CD4-positive, alpha-beta T cell treated with Interleukin-4 for 1 hour (primary cell): ENCODE measurements around the gene TGFB2.
A peak's percentile ranks its signal among the peaks of the same experiment; 100 is the strongest.

Experiments
- DNase-seq, 2 donors: peaks; one replicate each; pipeline ENCODE4 v3.0.0-alpha.2; 2020 to 2022

Gene TGFB2

DNA sequence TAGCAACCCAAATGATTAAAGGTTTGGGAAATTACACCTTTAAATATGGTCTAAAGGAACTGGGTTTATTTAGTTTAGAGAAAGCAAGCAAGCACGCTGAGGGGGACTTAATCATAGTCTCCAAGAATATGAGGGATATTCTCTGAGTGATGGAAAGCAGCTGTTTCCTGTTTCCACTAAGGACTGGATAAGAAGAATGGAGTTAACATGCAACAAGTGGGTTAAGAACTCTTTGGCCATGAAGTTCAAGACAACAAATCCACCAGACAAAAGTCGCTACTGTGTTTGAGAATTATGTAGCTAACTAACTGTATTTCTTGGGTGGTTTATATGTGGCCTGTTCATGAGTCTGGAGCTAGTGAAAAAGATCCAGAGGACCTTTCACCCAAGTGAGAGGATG, 85.7 kb downstream of the TGFB2 start:
- no peak for DNase-seq

GRCh38 chr1:218431476-218431875, 86.3 kb downstream of the TGFB2 start:
- no peak for DNase-seq

GRCh38 chr1:218433744-218434143, 88.6 kb downstream of the TGFB2 start:
- DNase-seq: no peak

DNA sequence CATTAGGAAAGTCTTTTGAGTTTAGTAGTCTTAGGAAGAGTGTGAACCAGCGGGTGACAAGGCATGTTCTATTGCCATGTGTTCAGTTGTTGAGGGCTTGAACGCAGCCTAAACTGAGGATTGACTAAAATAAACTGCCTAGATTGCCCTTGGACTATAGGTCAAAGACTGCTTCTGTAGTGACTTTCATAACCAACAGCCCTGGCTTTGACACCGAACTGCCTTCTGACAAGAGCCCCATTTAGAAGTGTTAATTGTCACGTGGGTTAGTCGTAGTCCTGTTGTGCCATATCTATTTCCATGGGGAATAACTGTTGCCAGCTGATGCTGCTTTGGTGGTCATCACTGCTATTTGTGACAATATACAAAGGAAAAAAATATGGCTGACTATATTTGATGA, 90.4 kb downstream of the TGFB2 start:
- DNase-seq: no peak

DNA sequence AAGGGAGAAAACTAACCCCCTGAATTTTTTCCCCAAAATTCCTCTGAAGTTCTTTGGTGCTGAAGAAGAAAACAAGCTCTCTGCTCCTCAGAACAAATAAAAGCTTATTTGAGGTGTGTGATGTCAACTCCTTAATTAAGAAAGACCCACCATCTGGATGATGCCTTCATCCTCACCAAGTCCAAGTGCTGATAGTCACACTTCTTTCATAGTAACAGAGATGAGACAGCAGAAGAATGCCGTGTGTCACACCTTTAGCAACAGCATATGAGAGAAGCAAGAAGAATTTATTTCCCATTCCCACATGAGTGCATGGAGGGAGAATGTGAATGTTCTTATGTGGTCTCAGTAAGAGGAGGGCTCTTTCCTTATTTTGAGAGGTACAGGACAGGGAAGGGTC, 91.2 kb downstream of the TGFB2 start:
- no peak for DNase-seq

DNA sequence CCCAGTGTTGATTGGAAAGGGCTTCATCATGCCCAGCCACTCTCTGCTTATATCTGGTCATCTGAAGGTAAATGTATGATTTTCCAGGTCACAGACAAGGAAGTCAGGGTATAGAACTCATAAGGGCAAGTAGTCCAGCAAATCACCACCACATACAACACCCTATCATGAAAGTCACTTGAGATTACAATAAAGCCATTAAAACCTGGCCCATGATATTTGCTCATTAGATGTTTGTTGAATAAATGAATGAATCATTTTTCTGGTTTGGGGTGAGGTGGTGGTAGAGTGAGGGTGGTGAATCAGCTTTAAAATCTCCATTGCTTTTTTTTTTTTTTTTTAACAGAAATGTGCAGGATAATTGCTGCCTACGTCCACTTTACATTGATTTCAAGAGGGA, 91.9 kb downstream of the TGFB2 start:
- DNase-seq: no peak

GRCh38 chr1:218439541-218440295, 94.6 kb downstream of the TGFB2 start:
- DNase-seq: no peak

- no peak for DNase-seq
Observed at GRCh38 chr1:218443255-218443654, 98.1 kb downstream of the TGFB2 start.

DNA sequence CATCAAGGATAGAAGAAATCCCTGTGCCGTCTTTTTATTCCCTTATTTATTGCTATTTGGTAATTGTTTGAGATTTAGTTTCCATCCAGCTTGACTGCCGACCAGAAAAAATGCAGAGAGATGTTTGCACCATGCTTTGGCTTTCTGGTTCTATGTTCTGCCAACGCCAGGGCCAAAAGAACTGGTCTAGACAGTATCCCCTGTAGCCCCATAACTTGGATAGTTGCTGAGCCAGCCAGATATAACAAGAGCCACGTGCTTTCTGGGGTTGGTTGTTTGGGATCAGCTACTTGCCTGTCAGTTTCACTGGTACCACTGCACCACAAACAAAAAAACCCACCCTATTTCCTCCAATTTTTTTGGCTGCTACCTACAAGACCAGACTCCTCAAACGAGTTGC, 99.0 kb downstream of the TGFB2 start:
- no peak for DNase-seq

DNA sequence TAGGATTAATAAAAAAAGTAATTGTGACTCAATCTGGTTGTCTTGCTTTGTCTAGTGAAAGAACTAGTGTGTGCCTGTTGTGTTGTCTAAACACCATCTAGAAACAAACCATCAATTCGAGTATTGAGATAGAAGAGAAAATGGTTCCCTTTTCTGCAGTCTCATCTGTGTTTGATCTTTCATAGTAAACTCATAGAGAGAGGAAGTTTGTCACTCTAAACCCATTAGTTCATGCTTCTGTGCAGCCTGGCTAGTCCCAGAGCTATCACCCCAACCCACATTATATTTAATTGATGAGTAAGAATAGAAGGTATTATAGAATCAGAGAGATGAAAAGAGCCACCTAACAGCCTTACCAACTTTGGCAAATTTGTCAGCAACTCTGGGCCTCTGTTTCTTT, 99.5 kb downstream of the TGFB2 start:
- no peak for DNase-seq

DNA sequence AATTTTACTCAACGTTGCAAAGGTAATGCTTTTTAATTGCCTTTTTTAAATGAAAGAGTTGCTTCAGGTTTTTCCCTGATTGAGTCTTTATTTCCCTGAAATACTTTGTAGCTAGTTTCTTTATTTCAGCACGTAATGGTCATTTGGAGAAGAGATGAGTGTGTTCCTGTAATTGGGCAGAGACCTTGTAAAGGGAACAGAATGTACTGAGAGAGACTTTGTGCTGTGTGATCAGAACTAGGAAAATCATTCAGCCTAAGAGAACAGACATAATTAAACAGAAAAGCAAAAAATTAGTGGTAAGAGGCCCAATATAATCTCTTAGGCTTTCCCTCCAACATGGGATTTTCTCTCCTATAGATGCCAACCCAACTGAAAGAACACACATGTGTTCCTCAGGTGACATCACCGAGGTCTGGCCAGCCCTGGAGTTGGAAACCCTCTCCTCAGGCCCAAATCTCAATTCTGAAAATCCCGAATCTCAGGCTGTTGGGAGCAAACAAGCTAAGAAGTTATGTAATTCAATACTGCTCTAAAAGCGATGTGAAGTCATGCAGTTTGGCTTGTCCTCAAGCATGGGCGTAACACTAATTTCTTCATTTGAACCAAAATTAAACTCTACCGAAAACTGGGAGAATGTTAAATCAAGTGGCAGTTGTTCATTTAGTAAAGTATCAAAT, 102.0 kb downstream of the TGFB2 start:
- no peak for DNase-seq

DNA sequence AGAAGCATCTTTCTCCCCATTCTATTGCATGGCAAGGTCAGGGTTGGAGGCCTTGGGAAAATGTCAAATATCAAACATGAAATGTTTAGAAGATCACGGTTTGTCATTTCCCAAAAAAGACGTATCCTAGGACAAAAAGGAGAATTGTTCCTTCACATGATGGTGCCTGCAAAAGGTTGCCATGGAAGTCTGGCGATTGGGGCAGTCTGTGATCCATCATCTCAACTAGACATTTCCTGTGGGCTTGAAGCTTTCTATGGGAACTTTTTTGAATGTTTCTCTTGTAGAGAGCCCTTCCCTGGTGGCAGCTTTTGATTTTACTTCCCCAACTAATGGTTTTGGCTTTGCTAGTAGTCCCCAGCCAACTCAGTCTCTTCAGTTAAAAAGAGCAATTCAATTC, 106.3 kb downstream of the TGFB2 start:
- DNase-seq: no peak

- no peak for DNase-seq
Observed at GRCh38 chr1:218454700-218455282, 109.7 kb downstream of the TGFB2 start.

GRCh38 chr1:218456444-218456843, 111.3 kb downstream of the TGFB2 start:
- no peak for DNase-seq

- no peak for DNase-seq
Observed at GRCh38 chr1:218459450-218459849, 114.3 kb downstream of the TGFB2 start.

- DNase-seq: no peak
Observed at GRCh38 chr1:218459878-218460711, 115.0 kb downstream of the TGFB2 start.

DNA sequence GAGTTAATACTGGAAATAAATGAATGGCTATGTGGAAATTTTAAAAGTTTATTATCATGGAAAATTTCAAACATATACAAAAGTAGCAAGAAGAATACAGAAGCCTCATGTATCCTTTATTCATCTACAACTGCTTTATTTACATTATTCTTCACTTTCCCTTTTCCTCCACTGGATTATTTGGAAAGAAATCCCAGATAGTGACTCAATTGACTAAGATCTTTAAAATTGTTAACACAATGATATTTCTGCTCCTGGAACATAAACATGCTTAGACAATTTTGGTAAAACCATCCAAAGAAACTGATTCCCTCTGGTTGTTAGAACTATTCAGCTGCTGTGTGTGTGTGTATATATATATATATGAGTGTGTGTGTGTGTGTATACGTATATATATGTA, 116.2 kb downstream of the TGFB2 start:
- no peak for DNase-seq

DNA sequence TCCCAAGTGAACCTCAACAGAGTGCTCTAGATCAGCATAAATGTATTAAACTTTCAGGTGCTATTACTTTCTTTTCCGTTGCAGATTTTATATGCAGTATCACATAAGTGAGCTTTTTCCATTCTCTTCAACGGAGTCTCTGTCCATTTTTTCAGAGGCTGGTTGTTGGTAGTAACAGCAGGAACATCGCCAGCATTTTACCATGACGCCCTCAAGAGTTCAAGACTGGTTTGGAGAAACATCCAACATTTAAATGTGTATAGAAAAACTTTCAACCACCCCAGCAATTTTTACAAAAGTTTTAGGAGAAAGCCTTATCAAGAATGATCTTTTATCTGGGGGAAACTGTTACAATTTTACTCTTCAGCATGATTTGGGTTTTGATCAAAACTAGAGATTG, 117.0 kb downstream of the TGFB2 start:
- no peak for DNase-seq

DNA sequence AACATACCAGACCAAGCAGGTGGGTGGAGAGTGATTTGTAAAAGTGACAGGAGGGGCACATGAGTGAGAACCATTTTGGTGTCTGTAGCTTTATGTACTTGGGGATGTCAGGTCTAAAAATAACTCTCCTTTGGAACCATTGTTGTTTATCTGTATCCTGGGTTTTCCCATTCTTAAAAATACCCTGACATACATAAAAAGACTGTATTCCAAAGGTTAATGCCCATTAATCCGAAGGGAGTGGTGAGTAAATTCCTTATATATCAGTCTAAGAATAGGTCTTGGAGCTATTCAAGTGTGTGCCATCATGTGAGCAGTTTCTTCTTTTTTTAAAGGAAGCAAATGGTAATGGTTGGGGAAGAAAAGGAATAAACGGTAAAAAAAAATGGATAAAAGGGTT, 117.5 kb downstream of the TGFB2 start:
- no peak for DNase-seq

- DNase-seq: peak in 1 of 2 donors; percentile 13
Observed at GRCh38 chr1:218463194-218464156, 118.3 kb downstream of the TGFB2 start.

- no peak for DNase-seq
Observed at GRCh38 chr1:218464871-218465270, 119.7 kb downstream of the TGFB2 start.

DNA sequence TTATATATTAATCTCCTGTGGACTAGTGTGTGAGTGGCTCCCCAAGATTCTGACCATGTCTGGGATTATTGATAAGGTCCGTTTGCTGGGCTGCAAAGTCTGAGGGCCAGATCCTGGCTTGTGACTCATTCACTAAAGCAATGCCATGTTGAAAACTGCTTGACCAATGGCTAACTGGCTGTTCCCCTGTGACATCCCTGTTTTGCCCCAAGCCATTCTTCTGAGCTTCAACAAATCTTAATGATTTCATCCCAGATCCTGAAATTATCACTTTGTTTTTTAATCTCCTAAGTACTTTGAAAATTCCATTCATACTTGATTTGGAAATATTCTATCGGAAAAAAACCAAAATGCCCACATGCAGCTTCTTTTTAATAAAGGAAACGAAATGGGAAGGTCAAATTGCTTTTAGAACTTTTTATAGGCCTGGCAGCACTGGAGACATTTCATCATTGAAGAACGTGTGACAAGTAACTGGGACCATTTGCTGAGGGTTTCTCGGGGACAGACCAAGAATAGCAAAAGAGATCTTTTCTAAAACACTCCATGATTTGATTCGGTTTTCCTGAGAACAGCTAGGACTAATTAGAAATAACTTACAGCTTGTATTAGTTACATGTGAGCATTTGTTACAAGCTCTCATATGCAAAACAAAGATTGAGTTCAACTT, 121.3 kb downstream of the TGFB2 start:
- no peak for DNase-seq
